K562 (cell line): ENCODE results near the gene BCAS3. TPM values are rescaled to one million over a fixed set of nuclear protein-coding genes. Genes with fewer than 3 reads are reported as not detected.

ENCODE experiments used
- ATAC-seq: fragments of 200-7000 bp; cut with Tn5 transposase; 3 replicates; pipeline ENCODE4 v1.9.1; 2020; ENCODE audit warnings: moderate library complexity
- BruUV-seq: library from RNA; stranded (reverse); fragments of 400-500 nt; replicated peaks from 2 replicates; lab custom pipeline; 2021; lab: Mats Ljungman, UMichigan
- CTCF ChIA-PET: fragments of 300-600 bp; formaldehyde crosslinking; extraction: SDS; loops from one replicate; lab custom pipeline; 2021; ENCODE audit warnings: low intra/inter-chr PET ratio; lab: Yijun Ruan, JAX
- POLR2A ChIA-PET: fragments of 300-600, 350-650 bp; sonication (Branson Sonifier 250); formaldehyde crosslinking; extraction: SDS; loops from one replicate; lab custom pipeline; 2021; ENCODE audit warnings: antibody characterized with exemption, inconsistent platforms; lab: Yijun Ruan, JAX
- DNase-seq, 4 experiments: peaks; one replicate each; pipeline versions ENCODE4 v3.0.0 to v3.0.0-alpha.2; 2011 to 2018; ENCODE audit warnings: low spot score in 3 of 4, mixed read lengths in 3 of 4; ENCODE audit errors: extremely low read depth in 1 of 4
- FAIRE-seq: peaks from 2 replicates; lab custom pipeline; 2011; peaks lifted over from hg19 to GRCh38; lab: Jason Lieb, UNC
- H2AFZ ChIP-seq: 2 replicates; pipeline ENCODE4 v1.6.0; 2011; ENCODE audit warnings: low read depth, low read length, control low read depth, inconsistent platforms
- H3K27ac ChIP-seq: fragments of 200-600 bp; 3 replicates; pipeline ENCODE4 v1.8.0; 2011; ENCODE audit warnings: low read depth, mild to moderate bottlenecking, control low read depth, inconsistent platforms, low read length, moderate library complexity, mixed read lengths; ENCODE audit errors: extremely low read depth
- H3K27me3 ChIP-seq, 2 experiments: fragments of 300-600 bp in 1 of 2; 2 replicates in 1 of 2; 3 replicates in 1 of 2; pipeline versions ENCODE4 v1.6.0 to v1.8.0; 2011; ENCODE audit warnings: inconsistent platforms in 2 of 2, low read length in 2 of 2, mild to moderate bottlenecking in 1 of 2, mixed read lengths in 1 of 2, moderate library complexity in 1 of 2; ENCODE audit not compliant: control insufficient read depth in 2 of 2, insufficient read depth in 2 of 2
- H3K36me3 ChIP-seq: fragments of 300-600 bp; 3 replicates; pipeline ENCODE4 v1.8.0; 2011; ENCODE audit warnings: mild to moderate bottlenecking, low read length, inconsistent platforms; ENCODE audit not compliant: control insufficient read depth, insufficient read depth
- H3K4me1 ChIP-seq, 2 experiments: fragments of 200-600 bp in 1 of 2; replicated peaks in 1 of 2; 2 replicates in 1 of 2; 3 replicates in 1 of 2; pipeline versions ENCODE4 v1.5.1 to v1.8.0; 2011; ENCODE audit warnings: inconsistent platforms in 2 of 2, low read length in 2 of 2, mild to moderate bottlenecking in 1 of 2, mixed read lengths in 1 of 2, moderate library complexity in 1 of 2; ENCODE audit not compliant: control insufficient read depth in 2 of 2, insufficient read depth in 2 of 2
- H3K4me2 ChIP-seq: 2 replicates; pipeline ENCODE4 v1.6.1; 2011; ENCODE audit warnings: low read length, control low read depth, inconsistent platforms, mixed read lengths; ENCODE audit not compliant: insufficient read depth
- H3K4me3 ChIP-seq: fragments of 200-600 bp; sonication (generic), shearing (Covaris generic); 2 replicates; pipeline ENCODE4 v1.5.1; 2016; ENCODE audit warnings: control low read depth, inconsistent platforms
- H3K79me2 ChIP-seq: fragments of 200-600 bp; 3 replicates; pipeline ENCODE4 v1.8.0; 2011; ENCODE audit warnings: low read length, inconsistent platforms; ENCODE audit not compliant: control insufficient read depth, insufficient read depth
- H3K9ac ChIP-seq, 2 experiments: 2 replicates each; pipeline versions ENCODE4 v1.6.0 to v1.6.1; 2011; ENCODE audit warnings: low read depth in 2 of 2, low read length in 2 of 2, control low read depth in 1 of 2, inconsistent platforms in 1 of 2, mild to moderate bottlenecking in 1 of 2, mixed read lengths in 1 of 2; ENCODE audit not compliant: insufficient read depth in 1 of 2
- H3K9me1 ChIP-seq: one replicate; pipeline ENCODE4 v1.6.0; 2011; ENCODE audit warnings: inconsistent platforms, mild to moderate bottlenecking, low read length, moderate library complexity; ENCODE audit not compliant: control insufficient read depth, insufficient read depth
- H3K9me3 ChIP-seq: replicated peaks from 2 replicates; pipeline ENCODE4 v1.5.1; 2011; ENCODE audit warnings: low read depth, low read length, inconsistent platforms; ENCODE audit not compliant: control insufficient read depth, insufficient read depth
- H4K20me1 ChIP-seq: replicated peaks from 2 replicates; pipeline ENCODE4 v1.6.1; 2011; ENCODE audit warnings: low read length, inconsistent platforms, mixed read lengths; ENCODE audit not compliant: control insufficient read depth, insufficient read depth
- CHCHD3 ChIP-seq: fragments of 250-450 bp; sonication (Bioruptor Pico); IDR thresholded peaks from 2 replicates; pipeline ENCODE4 v2.1.2; 2022; ENCODE audit warnings: mild to moderate bottlenecking
- CTBP1 ChIP-seq: fragments of 450-650 bp; IDR thresholded peaks from 2 replicates; pipeline ENCODE4 v1.6.1; 2016; ENCODE audit warnings: borderline replicate concordance
- FOXP1 ChIP-seq: sonication (generic); formaldehyde crosslinking; IDR thresholded peaks from 2 replicates; pipeline ENCODE4 v1.8.0; 2022; ENCODE audit warnings: mild to moderate bottlenecking, missing genetic modification reagents
- HEY1 ChIP-seq: fragments of 250-450 bp; sonication (Bioruptor Pico); IDR thresholded peaks from 2 replicates; pipeline ENCODE4 v1.5.0; 2020; ENCODE audit warnings: mild to moderate bottlenecking, moderate library complexity, borderline replicate concordance
- MAFF ChIP-seq: IDR thresholded peaks from 2 replicates; pipeline ENCODE4 v1.6.1; 2012; ENCODE audit warnings: low read length, improper control_type of control experiment
- MAFG ChIP-seq: fragments of 450-650 bp; conservative IDR thresholded peaks from 2 replicates; pipeline ENCODE4 v1.6.1; 2016; ENCODE audit warnings: missing genetic modification characterization, missing compliant biosample characterization
- MIER1 ChIP-seq: fragments of 450-650 bp; IDR thresholded peaks from 2 replicates; pipeline ENCODE4 v1.6.1; 2016; ENCODE audit warnings: antibody characterized with exemption, mild to moderate bottlenecking, low read depth
- MTA3 ChIP-seq: fragments of 450-650 bp; formaldehyde crosslinking; IDR thresholded peaks from 2 replicates; pipeline ENCODE4 v1.6.1; 2017; ENCODE audit warnings: mild to moderate bottlenecking, borderline replicate concordance
- NR2C2 ChIP-seq, 2 experiments: fragments of 200-800 bp in 1 of 2; sonication (Bioruptor generic) in 1 of 2; sonication (generic) in 1 of 2; formaldehyde crosslinking in 1 of 2; IDR thresholded peaks; 2 replicates each; pipeline versions ENCODE4 v1.6.1 to v1.8.0; 2016 to 2022; ENCODE audit warnings: mild to moderate bottlenecking in 1 of 2, missing compliant biosample characterization in 1 of 2, missing genetic modification characterization in 1 of 2, missing genetic modification reagents in 1 of 2
- POLR3A ChIP-seq: IDR thresholded peaks from 2 replicates; pipeline ENCODE4 v1.6.1; 2011; ENCODE audit warnings: borderline replicate concordance, mild to moderate bottlenecking, moderate library complexity; ENCODE audit not compliant: insufficient read length, insufficient read depth; ENCODE audit errors: extremely low read depth
- POLR3G ChIP-seq: IDR thresholded peaks from 2 replicates; pipeline ENCODE4 v1.6.1; 2011; ENCODE audit not compliant: insufficient read length, insufficient replicate concordance; ENCODE audit errors: extremely low read depth
- RAD51 ChIP-seq: fragments of 450-650 bp; IDR thresholded peaks from 2 replicates; pipeline ENCODE4 v1.7.1; 2016; ENCODE audit warnings: low read depth, mild to moderate bottlenecking, borderline replicate concordance
- SOX6 ChIP-seq: fragments of 450-650 bp; IDR thresholded peaks from 2 replicates; pipeline ENCODE4 v1.6.1; 2014; ENCODE audit warnings: mild to moderate bottlenecking
- SREBF2 ChIP-seq: sonication (generic); formaldehyde crosslinking; IDR thresholded peaks from 2 replicates; pipeline ENCODE4 v1.4.0; 2020; ENCODE audit warnings: mild to moderate bottlenecking, missing genetic modification reagents
- ZNF165 ChIP-seq: fragments of 250-450 bp; sonication (Bioruptor Pico); IDR thresholded peaks from 2 replicates; pipeline ENCODE4 v1.4.0; 2020; ENCODE audit warnings: borderline replicate concordance
- ZNF197 ChIP-seq: fragments of 200-800 bp; sonication (Bioruptor generic); IDR thresholded peaks from 2 replicates; pipeline ENCODE4 v1.6.1; 2016; ENCODE audit warnings: low read depth, missing genetic modification characterization, missing compliant biosample characterization
- ZNF592 ChIP-seq: fragments of 450-650 bp; IDR thresholded peaks from 2 replicates; pipeline ENCODE4 v1.6.1; 2017; ENCODE audit warnings: antibody characterized with exemption, mild to moderate bottlenecking
- WGBS: fragments of 100-300 bp; shearing (Covaris generic); methylation state at CpG from one replicate; pipeline ENCODE4 v1.1.6; 2016; ENCODE audit warnings: low coverage, mixed read lengths; ENCODE audit not compliant: insufficient coverage; ENCODE audit errors: missing lambda C conversion rate; 5-methylcytosine and 5-hydroxymethylcytosine counted together
- in situ Hi-C: fragments of 300-500 bp; cut with MboI; formaldehyde crosslinking; loops from 4 replicates; pipeline ENCODE4 v1.15.0; 2018; ENCODE audit warnings: inconsistent platforms, mixed read lengths
- intact Hi-C: fragments of 100-400 bp; cut with micrococcal nuclease; formaldehyde crosslinking; loops from 2 replicates; pipeline ENCODE4 v1.14.2; 2022
- polyA plus RNA-seq, 8 experiments: library from polyadenylated mRNA; depleted of rRNA in 4 of 8; stranded (reverse) in 5 of 8; unstranded in 3 of 8; fragments of >200 nt; fragmentation: Nextera tagmentation in 2 of 8; fragmentation: Illumina TruSeq in 1 of 8; extraction: Ambion mirVana in 2 of 8; extraction: Trizol in 1 of 8; gene quantifications; 2 replicates each; pipeline versions ENCODE4 v1.2.1 to v1.2.3, GENCODE V29; 2011 to 2014; ENCODE audit warnings: inconsistent platforms in 1 of 8, missing spikeins in 1 of 8
- total RNA-seq, 7 experiments: library from RNA; depleted of rRNA in 6 of 7; stranded (reverse); fragments of >200 nt in 6 of 7; fragmentation: Illumina TruSeq in 2 of 7; extraction: Trizol in 2 of 7; gene quantifications; 2 replicates each; pipeline versions ENCODE4 v1.2.1 to v1.2.3, GENCODE V29; 2011 to 2021; ENCODE audit warnings: low replicate concordance in 1 of 7

Gene BCAS3
- total and polyA plus RNA-seq, 9 of the 15 experiments (the other 6 are each of a cell fraction or from before 2014, with no cell fraction given): 1.9 to 5.5 (median 3.5) TPM

GRCh38 chr17:61248399-61248798, 570.7 kb downstream of the BCAS3 start:
- Histone ChIP-seq H3K4me1 (no peaks in the 10 kb centered on the region), H3K9me3 (no peaks in the 10 kb centered on the region), H3K4me2 (no peak overlapping the region), H3K27ac (no peak overlapping the region), H3K36me3 (no peaks in the 10 kb centered on the region), H2AFZ (no peak overlapping the region), H3K9ac (no peak overlapping the region), H3K9me1 (no peaks in the 10 kb centered on the region), H3K79me2 (no peaks in the 10 kb centered on the region), H3K4me3 (no peak overlapping the region), H4K20me1 (no peaks in the 10 kb centered on the region), H3K27me3 (peaks cover 1 to 7% of the 10 kb centered on the region in 2 experiments; a peak in 3 of 5 replicates)
- no peak for DNase-seq
- WGBS: 3% methylated on average over 2 of the region's 2 CpGs
- ChIA-PET CTCF (interaction anchor here (0.7 kb wide), 1 partner anchor 327 kb away, joined by 3 read pairs; no protein-coding TSS in a partner anchor), POLR2A (no interaction called here)
- BruUV-seq: no TSS peak
- FAIRE-seq: no peak
- in situ Hi-C loops (no loop called here), intact Hi-C loops (no loop called here)
- TF ChIP-seq ZNF165 (CRISPR knock-in tag) (no peak), MAFG (no peak), POLR3A (no peak), POLR3G (no peak), FOXP1 (no peak), ZNF197 (CRISPR knock-in tag) (no peak), SOX6 (no peak), NR2C2 (CRISPR knock-in tag; IDR thresholded peaks at IDR 0.05) (no peak), NR2C2 (tag; IDR thresholded peaks at IDR 0.05) (no peak), ZNF592 (no peak), MAFF (no peak), SREBF2 (CRISPR knock-in tag) (no peak), MIER1 (no peak), MTA3 (no peak), CHCHD3 (CRISPR knock-in tag) (no peak), RAD51 (no peak), CTBP1 (no peak), HEY1 (no peak)
- ATAC-seq: no peak
